Measurements from ENCODE around the gene C10orf53. TPM values are rescaled to one million over a fixed set of nuclear protein-coding genes. Genes with fewer than 3 reads are reported as not detected.

Gene C10orf53
- not detected in 2 replicates for total RNA-seq

- DNase-seq: peak; percentile 61
Observed at GRCh38 chr10:49679480-49679893, at the start of gene C10orf53. Gene C10orf53, plus strand, starts transcription at chr10:49679651. Its CDS starts 47 bp downstream, at chr10:49679698.

DNA sequence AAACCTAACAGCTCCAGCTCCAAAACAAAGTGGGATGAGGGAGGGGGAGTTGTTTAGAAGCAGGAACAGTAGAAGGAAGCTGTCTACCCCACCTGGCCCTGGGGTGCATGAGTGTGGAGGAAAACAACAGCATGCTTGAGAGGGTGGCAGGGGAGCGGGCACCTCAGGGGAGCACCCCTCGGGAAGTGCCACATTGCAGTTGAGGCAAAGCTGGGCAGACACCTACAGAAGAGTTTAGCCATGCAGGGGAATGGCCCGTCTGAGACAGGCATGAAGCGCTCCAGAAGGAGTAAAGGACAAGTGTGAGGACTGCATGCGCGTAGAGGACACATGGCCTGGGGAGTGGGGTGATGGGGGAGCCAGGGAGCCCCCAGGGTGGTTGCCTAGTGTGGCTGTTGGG, 47.5 kb upstream of the C10orf53 start:
- no peak for DNase-seq

GRCh38 chr10:49632406-49633317, 46.8 kb upstream of the C10orf53 start:
- DNase-seq: no peak

DNA sequence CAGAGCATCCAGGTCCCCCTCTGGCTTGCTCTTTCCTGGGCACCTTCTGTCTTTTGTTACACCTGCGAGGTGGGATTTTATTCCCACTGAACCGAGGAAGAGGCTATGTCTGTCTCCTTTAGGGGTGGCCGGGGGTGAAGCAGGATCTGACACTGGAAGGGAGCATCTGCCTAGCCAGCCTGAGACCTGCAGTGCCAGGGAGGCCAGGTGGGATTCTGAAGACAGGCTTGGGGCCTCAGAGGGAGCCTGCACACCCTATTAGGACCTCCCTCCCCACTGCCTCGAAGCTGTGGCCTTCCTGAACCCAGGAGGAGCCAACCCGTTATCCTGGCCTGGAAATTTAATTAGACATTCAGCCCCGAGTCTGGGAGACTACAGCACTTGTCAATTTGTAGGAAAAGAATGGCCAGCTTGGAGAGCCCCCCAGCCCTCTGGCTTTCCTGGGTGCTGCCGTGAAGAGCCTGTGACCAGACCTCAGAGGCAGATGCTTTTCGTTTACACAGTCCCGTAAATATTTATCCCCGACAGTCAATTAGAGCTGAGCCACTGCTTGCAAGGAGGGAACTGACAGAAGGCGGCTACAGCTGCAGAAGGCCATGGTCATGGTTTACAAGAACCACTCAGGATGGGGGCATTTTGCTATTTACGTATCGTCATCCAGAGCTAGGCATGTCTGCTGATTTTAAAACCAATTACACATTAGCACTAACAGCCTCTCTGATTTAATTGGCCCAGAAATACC, 46.0 kb upstream of the C10orf53 start:
- DNase-seq: no peak

DNA sequence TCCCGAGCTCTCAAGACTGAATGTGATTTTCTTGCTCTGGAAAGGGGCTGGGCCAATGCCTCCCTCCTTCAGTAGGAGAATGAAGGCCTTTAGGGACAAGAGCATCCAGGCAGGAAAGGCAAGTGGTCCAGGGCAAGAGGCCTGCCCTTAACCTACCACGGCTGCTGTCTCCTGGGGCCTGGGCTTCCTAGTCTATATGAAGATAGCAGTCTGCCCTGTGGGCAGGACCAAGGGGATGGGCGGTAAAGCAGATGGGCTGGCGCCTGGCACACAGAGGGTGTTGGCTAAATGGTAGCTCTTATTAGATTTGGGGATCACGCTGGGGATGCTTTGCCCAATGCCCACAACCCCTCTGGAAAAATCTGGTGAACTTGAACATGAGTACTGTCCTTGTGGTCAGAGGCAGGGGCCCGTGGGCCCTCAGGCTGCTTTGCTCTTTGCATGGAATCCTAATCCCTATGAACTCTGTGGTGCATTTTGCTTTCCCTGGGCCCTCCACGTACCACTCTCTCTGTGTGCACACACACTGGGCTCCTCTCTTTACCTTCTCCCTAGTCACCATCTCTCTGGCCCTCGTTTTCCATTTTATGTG, 45.3 kb upstream of the C10orf53 start:
- no peak for DNase-seq

DNA sequence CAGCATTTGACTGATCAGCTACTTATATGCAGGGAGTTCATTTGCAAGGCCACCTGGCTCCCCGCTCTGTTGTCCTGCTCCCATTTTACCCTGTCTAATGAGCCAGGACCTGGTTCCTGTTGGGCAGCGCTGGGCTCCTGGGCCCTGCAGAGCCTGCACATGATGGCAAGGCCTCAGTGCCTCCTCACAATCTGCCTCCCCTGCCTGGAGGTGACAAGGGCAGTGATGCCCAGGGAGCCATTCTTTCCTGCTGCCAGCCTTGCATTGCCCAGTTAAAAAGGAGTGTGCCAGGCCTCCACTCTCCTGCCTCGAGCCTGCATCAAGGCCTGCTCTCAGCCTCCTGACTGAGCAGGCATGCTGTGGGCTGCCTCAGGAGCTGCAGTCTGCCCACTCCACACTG, 37.1 kb upstream of the C10orf53 start:
- DNase-seq: no peak

- no peak for DNase-seq
Observed at GRCh38 chr10:49643241-49644034, 36.0 kb upstream of the C10orf53 start.

DNA sequence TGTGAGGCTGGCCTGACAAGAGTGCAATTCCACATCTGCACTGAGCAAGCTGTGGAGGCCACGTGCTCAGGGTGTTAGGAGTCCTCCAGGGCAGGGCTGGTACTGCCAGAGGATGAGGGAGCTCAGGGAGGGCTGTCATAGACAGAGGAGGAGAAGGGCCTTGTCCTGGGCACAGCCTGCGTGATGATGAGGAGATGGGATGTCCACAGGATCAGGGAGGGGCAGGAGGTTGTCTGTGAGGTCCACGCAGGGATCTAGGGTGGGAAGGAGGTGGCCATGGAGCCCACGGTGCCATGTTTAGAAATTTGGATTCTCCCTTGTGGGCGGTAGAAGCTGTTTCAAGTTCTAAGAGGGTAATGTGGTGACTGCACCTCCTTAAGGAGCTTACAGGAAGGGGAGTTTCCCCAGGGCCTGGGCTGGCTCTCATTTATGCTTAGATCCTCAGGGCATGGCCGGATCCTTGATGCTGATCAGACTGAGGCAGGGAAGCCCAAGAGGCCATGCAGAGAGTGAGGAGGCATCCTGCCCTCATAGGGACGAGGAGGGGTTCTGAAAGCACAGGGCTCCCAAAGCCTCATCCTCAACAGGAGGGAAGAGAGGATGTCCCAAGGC, 35.3 kb upstream of the C10orf53 start:
- DNase-seq: no peak

DNA sequence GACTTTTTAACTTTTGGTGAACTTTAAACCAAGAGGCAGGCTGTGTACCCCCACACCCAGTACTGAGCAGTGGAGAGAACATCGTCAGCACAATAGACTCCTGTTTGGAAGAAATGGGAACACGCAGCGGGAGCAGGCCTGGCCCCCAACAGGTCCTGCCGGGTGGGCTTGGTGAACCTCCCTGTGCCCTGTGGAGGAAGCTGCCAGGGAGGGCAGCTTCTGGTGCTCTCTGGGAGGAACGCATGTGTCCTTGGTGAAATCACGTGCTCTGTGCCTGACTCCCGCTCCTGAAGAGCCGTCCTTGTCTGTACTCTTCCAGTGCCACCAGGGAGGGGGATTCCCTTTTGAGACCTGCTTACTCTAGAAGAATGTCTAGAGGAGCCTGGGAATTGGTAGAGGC, 34.0 kb upstream of the C10orf53 start:
- no peak for DNase-seq

DNA sequence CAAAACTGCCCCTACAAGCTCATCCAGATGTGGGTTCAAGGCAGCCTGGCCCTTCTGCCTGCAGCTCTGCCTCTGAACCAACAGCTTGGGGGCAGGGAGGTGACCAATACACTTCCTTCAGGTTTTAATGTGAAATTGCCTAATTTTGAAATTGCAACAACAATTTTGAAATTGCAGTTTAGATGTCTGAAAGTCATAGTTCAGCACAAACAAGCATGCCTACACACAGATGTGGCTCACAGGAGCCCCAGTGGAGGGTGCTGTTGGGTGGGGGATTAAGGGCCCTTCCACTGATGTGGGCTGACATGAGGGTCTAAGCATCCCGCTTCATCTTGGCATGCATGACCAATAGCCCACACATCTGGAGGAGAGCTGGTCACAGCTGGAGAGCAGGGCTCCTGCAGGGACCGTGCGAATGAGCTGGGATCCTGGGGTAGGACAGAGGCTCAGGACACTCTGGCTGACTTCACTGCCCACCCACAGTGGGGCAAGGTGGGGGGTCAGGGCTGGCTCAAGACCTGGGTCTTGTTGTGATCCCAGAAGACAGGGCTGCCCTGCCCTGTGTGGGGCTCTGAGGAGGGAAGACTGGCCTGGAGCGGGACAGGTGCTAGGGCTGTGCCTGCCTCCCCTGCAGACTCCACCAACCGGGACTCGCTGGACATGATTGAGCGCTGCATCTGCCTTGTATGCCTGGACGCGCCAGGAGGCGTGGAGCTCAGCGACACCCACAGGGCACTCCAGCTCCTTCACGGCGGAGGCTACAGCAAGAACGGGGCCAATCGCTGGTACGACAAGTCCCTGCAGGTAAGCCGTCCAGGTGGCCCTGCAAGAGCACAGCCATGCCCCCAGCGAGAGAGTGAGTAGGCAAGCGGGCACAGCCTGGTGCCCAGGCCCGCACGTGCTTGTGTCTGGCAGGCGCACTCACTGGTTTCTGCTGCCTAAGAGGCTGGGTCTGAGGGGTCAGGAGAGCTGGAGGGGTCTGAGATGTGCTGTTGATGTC, 33.3 kb upstream of the C10orf53 start:
- no peak for DNase-seq

DNA sequence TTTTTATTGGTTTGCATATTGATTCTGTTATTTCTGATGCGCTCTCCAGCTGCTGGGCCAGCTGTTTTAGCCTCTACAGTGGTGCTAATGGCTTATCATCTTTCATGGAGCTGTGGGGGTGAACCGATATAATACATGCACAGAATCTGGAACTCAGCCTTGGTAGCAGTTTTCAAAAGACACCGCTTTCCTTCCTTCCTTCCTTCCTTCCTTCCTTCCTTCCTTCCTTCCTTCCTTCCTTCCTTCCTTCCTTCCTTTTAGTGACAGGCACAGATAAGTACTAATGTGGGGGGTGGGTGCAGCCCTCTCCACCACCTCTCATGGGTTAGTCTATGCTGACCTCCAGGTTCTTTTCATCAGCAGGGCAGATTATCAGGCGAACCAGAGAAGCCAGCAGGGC, 31.9 kb upstream of the C10orf53 start:
- DNase-seq: no peak

- DNase-seq: no peak
Observed at GRCh38 chr10:49647985-49648795, 31.3 kb upstream of the C10orf53 start.

GRCh38 chr10:49649294-49649693, 30.2 kb upstream of the C10orf53 start:
- no peak for DNase-seq

DNA sequence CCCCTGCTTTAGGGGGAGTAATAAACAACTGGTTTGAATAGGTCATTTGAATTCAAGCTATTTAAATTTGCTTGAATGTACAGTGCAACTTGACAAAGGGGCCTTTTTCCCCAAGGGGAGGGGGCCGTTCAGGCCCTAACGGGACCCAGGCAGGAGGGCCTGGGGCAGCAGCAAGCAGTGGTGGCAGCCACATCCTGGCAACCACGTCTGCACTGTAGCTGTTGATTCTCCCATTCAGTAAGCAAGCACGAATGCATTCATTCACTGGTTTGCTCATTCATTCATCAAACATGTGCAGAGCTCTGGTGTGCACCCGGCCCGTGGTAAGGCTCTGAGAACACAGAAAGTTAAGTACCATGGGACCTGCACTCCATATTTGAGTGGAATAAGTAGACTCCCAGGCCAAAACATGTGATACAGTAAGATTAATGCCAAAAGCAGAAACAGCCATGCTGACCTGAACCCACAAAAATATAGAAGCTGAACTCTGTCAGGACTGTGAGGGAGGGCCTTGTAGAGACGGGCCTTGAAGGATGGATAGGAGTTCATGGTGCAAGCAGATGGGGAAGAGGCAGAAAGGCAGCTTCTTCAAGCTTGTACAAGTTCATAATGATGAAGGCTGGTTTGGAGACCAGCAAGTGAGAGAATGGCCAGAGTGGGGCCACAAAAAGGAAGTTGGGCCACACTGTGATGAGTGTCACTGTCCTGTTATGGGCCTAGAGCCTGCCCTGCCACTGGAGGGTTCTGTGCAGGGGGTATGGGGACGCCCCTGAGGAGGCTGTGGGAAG, 29.3 kb upstream of the C10orf53 start:
- no peak for DNase-seq

DNA sequence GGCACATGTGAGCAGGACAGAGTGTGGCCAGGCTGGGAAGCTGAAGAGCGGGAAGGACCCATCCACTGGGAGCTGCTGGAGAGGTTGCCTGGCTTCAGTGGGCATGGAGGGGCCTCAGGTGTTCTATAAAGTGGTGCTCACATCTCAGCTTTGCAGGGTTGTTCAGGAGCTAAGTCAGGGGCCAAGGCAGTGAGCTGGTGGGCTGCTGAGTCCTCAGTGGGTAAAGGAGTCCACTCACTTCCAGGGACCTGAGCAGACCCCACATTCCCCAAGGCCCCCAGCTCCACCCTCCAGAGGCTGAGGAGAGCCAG, 28.8 kb upstream of the C10orf53 start:
- DNase-seq: no peak

- DNase-seq: no peak
Observed at GRCh38 chr10:49651039-49651835, 28.2 kb upstream of the C10orf53 start.

DNA sequence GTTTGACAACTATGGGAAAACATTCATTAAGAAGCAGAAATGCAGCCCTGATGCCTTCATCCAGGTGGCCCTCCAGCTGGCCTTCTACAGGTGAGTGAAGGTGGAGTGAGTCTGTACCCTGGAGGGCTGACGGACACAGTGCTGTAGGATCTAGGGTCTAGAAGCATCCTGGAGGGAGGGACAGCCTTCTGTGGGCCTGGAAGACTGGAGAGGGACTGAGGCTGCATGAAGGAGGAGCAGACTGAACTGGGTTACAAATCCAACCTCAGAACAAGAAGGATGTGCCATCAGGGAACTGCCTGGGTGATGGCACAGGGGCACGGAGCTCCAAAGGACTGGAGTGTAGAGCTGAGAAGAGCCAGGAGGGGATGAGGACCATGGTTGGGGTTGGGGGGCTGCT, 27.5 kb upstream of the C10orf53 start:
- DNase-seq: no peak

Data from dermis blood vessel endothelial cell (primary cell).